Bronchial epithelial cell (primary cell): ENCODE measurements around the gene GPR139. TPM values are rescaled to one million over a fixed set of nuclear protein-coding genes. Genes with fewer than 3 reads are reported as not detected.
A peak's percentile ranks its signal among the peaks of the same experiment; 100 is the strongest.

Source experiments
- DNase-seq: peaks from one replicate; pipeline ENCODE4 v3.0.0-alpha.2; 2010; ENCODE audit warnings: low read depth
- FAIRE-seq: peaks from 2 replicates; lab custom pipeline; 2011; peaks lifted over from hg19 to GRCh38; lab: Jason Lieb, UNC
- H3K27me3 ChIP-seq: 2 replicates; pipeline ENCODE4 v1.5.1; 2011; ENCODE audit warnings: low read length; ENCODE audit not compliant: control insufficient read depth, insufficient read depth
- H3K36me3 ChIP-seq: 2 replicates; pipeline ENCODE4 v1.5.1; 2011; ENCODE audit warnings: low read length; ENCODE audit not compliant: control insufficient read depth, insufficient read depth
- H3K4me3 ChIP-seq: 2 replicates; pipeline ENCODE4 v1.5.1; 2011; ENCODE audit warnings: mild to moderate bottlenecking, low read depth, low read length, control low read depth
- CTCF ChIP-seq: IDR thresholded peaks from 2 replicates; pipeline ENCODE4 v1.5.1; 2011; ENCODE audit warnings: mild to moderate bottlenecking, moderate library complexity, low read length, control low read depth, inconsistent platforms; ENCODE audit not compliant: insufficient read depth, severe bottlenecking
- total RNA-seq: library from RNA; depleted of rRNA; stranded (reverse); fragments of >200 nt; gene quantifications from 2 replicates; pipeline ENCODE4 v1.2.1, GENCODE V29; 2014

GPR139 gene
- total RNA-seq, 1 donor from 2014 or later = not detected

- Histone ChIP-seq H3K36me3 (no peaks in the 10 kb centered on the region), H3K4me3 (no peak overlapping the region), H3K27me3 (no peaks in the 10 kb centered on the region)
- FAIRE-seq (no peak), DNase-seq (no peak)
- no peak for TF ChIP-seq CTCF
Measured at GRCh38 chr16:20041924-20042596, 31.6 kb downstream of the GPR139 start.

- DNase-seq (no peak), FAIRE-seq (no peak)
- no peaks in the 10 kb centered on the region for H3K27me3 ChIP-seq
- no peaks in the 10 kb centered on the region for H3K36me3 ChIP-seq
- no peak for TF ChIP-seq CTCF
- no peak overlapping the region for H3K4me3 ChIP-seq
Measured at GRCh38 chr16:20040011-20040410, 33.7 kb downstream of the GPR139 start.

- DNase-seq (no peak), FAIRE-seq (no peak)
- Histone ChIP-seq H3K36me3 (no peaks in the 10 kb centered on the region), H3K27me3 (no peaks in the 10 kb centered on the region), H3K4me3 (no peak overlapping the region)
- TF ChIP-seq CTCF = no peak
Measured at GRCh38 chr16:20029611-20030010, 44.1 kb downstream of the GPR139 start.

- TF ChIP-seq CTCF = no peak
- FAIRE-seq = no peak
- no peaks in the 10 kb centered on the region for H3K36me3 ChIP-seq
Measured at GRCh38 chr16:20026361-20027072, 47.2 kb downstream of the GPR139 start.

GRCh38 chr16:20023190-20023589, 50.5 kb downstream of the GPR139 start:
- FAIRE-seq = no peak
- peak; percentile 5 for DNase-seq
- no peak for TF ChIP-seq CTCF

More at GRCh38 chr16:20026361-20027072, 47.2 kb downstream of the GPR139 start:
- Histone ChIP-seq H3K4me3 (no peak overlapping the region), H3K27me3 (no peaks in the 10 kb centered on the region)
- no peak for DNase-seq

More at GRCh38 chr16:20023190-20023589, 50.5 kb downstream of the GPR139 start:
- Histone ChIP-seq H3K36me3 (no peaks in the 10 kb centered on the region), H3K4me3 (no peak overlapping the region), H3K27me3 (no peaks in the 10 kb centered on the region)
